GM19397 (cell line): ENCODE results near the gene ORC2.
"Not testable (repeated sequence)": the region's sequence is repeated elsewhere in the genome, so short reads cannot be mapped to it uniquely, and the experiment has no call there.

Experiments used
- ATAC-seq: cut with Tn5 transposase; IDR thresholded peaks from one replicate; pipeline ENCODE4 v1.9.1; 2021; ENCODE audit warnings: mild to moderate bottlenecking, moderate library complexity; ENCODE audit not compliant: unreplicated experiment

ORC2 gene

GRCh38 chr2:200963124-200963917 is at the start of gene ORC2:
ORC2 (minus strand) TSS chr2:200963660; CDS start chr2:200958123, 5,537 bp downstream.
- peak; percentile 92 for ATAC-seq

- ATAC-seq = no peak
Measured at GRCh38 chr2:201008296-201008829, 44.9 kb upstream of the ORC2 start.

GRCh38 chr2:201007584-201007998 is 44.1 kb upstream of the ORC2 start:
- ATAC-seq = no peak

- no peak for ATAC-seq
Measured at GRCh38 chr2:201006704-201007103, 43.2 kb upstream of the ORC2 start.

GRCh38 chr2:201004370-201004769 is 40.9 kb upstream of the ORC2 start:
- ATAC-seq = no peak

- ATAC-seq = no peak
Measured at GRCh38 chr2:200993097-200993496, 29.6 kb upstream of the ORC2 start.

GRCh38 chr2:200987137-200987536 is 23.7 kb upstream of the ORC2 start:
- no peak for ATAC-seq

GRCh38 chr2:200985799-200986198 is 22.3 kb upstream of the ORC2 start:
- no peak for ATAC-seq

- ATAC-seq = no peak
Measured at GRCh38 chr2:200976710-200977109, 13.2 kb upstream of the ORC2 start.

GRCh38 chr2:200975672-200976071 is 12.2 kb upstream of the ORC2 start:
- ATAC-seq = no peak

- ATAC-seq = not testable (repeated sequence)
Measured at GRCh38 chr2:200970057-200970456, 6.6 kb upstream of the ORC2 start.

- no peak for ATAC-seq
Measured at GRCh38 chr2:200968735-200969134, 5.3 kb upstream of the ORC2 start.

- no peak for ATAC-seq
Measured at GRCh38 chr2:200968162-200968561, 4.7 kb upstream of the ORC2 start.

GRCh38 chr2:200966770-200967169 is 3.3 kb upstream of the ORC2 start:
- ATAC-seq = no peak

GRCh38 chr2:200964498-200964897 is 1.0 kb upstream of the ORC2 start:
- no peak for ATAC-seq

- peak; percentile 5 for ATAC-seq
Measured at GRCh38 chr2:200963918-200964252, 425 bp upstream of the ORC2 start.

GRCh38 chr2:200962811-200963123 is 693 bp downstream of the ORC2 start:
- ATAC-seq = peak; percentile 12

- ATAC-seq = no peak
Measured at GRCh38 chr2:200961674-200962073, 1.8 kb downstream of the ORC2 start.

GRCh38 chr2:200950378-200950777 is 13.1 kb downstream of the ORC2 start:
- ATAC-seq = no peak

- ATAC-seq = no peak
Measured at GRCh38 chr2:200945395-200945729, 18.1 kb downstream of the ORC2 start.

GRCh38 chr2:200944467-200945394 is 18.7 kb downstream of the ORC2 start:
- ATAC-seq = no peak

- no peak for ATAC-seq
Measured at GRCh38 chr2:200943527-200944105, 19.8 kb downstream of the ORC2 start.
